Measurements from ENCODE around the gene DNAJB11. TPM values are rescaled to one million over a fixed set of nuclear protein-coding genes. Genes with fewer than 3 reads are reported as not detected.

Gene DNAJB11
- total RNA-seq, 1 experiment from 2014 or later, result 54.3 TPM

DNA sequence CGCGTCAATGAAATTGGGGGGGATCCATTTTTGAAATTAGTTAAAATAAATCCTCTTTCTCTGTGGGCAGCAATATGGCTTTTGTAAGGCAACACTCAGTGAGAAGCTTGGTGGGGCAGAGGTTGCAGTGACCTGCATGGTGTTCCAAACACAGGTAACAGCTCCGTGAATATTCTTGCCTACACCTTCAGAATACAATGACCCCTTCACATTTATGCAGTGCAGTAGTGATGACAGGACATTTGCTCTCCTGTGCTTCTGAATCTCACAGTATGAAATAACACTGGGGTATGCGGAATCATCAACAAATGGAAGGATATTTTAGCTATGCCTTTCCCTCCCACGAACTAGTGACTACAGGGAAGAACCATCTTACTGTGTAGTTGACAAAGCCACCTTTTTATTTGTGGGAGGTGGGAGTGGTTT is 49.3 kb downstream of the DNAJB11 start:
- BruUV-seq (replicated peaks), result no TSS peak
- no peaks in the 10 kb centered on the region for H3K36me3 ChIP-seq (ENCODE audit: control insufficient read depth in 1 of 2, insufficient read depth in 2 of 2, low read length in 2 of 2)
- RAD21 ChIA-PET (ENCODE audit: low non-redundant PET in 1 of 2, low total read pairs in 2 of 2, uncharacterized antibody in 2 of 2, unreplicated experiment in 2 of 2), result no interaction called here
- TF ChIP-seq EGR1 (IDR thresholded peaks at IDR 0.05; ENCODE audit: low read depth) (no peak), EZH2phosphoT487 (IDR thresholded peaks at IDR 0.05; ENCODE audit: borderline replicate concordance) (no peak), FOSL1 (IDR thresholded peaks at IDR 0.05; ENCODE audit: low read depth) (no peak), CEBPB (IDR thresholded peaks at IDR 0.05; ENCODE audit: low read depth) (no peak), SP1 (IDR thresholded peaks at IDR 0.05; ENCODE audit: low read depth) (no peak), ZFX (IDR thresholded peaks at IDR 0.05) (no peak), SRF (IDR thresholded peaks at IDR 0.05; ENCODE audit: low read depth) (no peak), ZNF274 (IDR thresholded peaks at IDR 0.05; ENCODE audit: low read depth, low read length) (no peak), ELF1 (IDR thresholded peaks at IDR 0.05; ENCODE audit: borderline replicate concordance, low read depth) (no peak), SIN3A (IDR thresholded peaks at IDR 0.05; ENCODE audit: low read depth) (no peak), CBX3 (IDR thresholded peaks at IDR 0.05; ENCODE audit: low read depth) (no peak)
- TF ChIP-seq, protein P1, sequence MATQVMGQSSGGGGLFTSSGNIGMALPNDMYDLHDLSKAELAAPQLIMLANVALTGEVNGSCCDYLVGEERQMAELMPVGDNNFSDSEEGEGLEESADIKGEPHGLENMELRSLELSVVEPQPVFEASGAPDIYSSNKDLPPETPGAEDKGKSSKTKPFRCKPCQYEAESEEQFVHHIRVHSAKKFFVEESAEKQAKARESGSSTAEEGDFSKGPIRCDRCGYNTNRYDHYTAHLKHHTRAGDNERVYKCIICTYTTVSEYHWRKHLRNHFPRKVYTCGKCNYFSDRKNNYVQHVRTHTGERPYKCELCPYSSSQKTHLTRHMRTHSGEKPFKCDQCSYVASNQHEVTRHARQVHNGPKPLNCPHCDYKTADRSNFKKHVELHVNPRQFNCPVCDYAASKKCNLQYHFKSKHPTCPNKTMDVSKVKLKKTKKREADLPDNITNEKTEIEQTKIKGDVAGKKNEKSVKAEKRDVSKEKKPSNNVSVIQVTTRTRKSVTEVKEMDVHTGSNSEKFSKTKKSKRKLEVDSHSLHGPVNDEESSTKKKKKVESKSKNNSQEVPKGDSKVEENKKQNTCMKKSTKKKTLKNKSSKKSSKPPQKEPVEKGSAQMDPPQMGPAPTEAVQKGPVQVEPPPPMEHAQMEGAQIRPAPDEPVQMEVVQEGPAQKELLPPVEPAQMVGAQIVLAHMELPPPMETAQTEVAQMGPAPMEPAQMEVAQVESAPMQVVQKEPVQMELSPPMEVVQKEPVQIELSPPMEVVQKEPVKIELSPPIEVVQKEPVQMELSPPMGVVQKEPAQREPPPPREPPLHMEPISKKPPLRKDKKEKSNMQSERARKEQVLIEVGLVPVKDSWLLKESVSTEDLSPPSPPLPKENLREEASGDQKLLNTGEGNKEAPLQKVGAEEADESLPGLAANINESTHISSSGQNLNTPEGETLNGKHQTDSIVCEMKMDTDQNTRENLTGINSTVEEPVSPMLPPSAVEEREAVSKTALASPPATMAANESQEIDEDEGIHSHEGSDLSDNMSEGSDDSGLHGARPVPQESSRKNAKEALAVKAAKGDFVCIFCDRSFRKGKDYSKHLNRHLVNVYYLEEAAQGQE (IDR thresholded peaks at IDR 0.05; ENCODE audit: low read depth), result no peak
- TF ChIP-seq, protein P2, sequence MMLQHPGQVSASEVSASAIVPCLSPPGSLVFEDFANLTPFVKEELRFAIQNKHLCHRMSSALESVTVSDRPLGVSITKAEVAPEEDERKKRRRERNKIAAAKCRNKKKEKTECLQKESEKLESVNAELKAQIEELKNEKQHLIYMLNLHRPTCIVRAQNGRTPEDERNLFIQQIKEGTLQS (IDR thresholded peaks at IDR 0.05), result no peak
- TF ChIP-seq, protein P3, sequence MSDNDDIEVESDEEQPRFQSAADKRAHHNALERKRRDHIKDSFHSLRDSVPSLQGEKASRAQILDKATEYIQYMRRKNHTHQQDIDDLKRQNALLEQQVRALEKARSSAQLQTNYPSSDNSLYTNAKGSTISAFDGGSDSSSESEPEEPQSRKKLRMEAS (IDR thresholded peaks at IDR 0.05), result no peak
- CTCF ChIA-PET, result no interaction called here
- no peak overlapping the region for H3K9ac ChIP-seq (ENCODE audit: low read length)
- no peak overlapping the region for H3K4me3 ChIP-seq (replicated peaks in 1 of 2; ENCODE audit: low read depth in 1 of 2, low read length in 2 of 2)
- intact Hi-C loops (cut with micrococcal nuclease), result loop anchor here (5.0 kb wide), 1 partner anchor 362 kb away; no protein-coding TSS in a partner anchor
- ATAC-seq (no peak), DNase-seq (ENCODE audit: low read depth, low spot score) (no peak)
- H3K9me3 ChIP-seq (ENCODE audit: control insufficient read depth in 1 of 2, insufficient read depth in 1 of 2, low read depth in 1 of 2, low read length in 2 of 2), result no peaks in the 10 kb centered on the region
- no peaks in the 10 kb centered on the region for H3K9me2 ChIP-seq (ENCODE audit: insufficient read depth)
- H3K27ac ChIP-seq (ENCODE audit: low read depth, low read length), result no peak overlapping the region
- no peak overlapping the region for H2AFZ ChIP-seq (ENCODE audit: low read depth, low read length, poor library complexity, severe bottlenecking)
- H3K27me3 ChIP-seq (ENCODE audit: insufficient read depth, low read length), result no peaks in the 10 kb centered on the region
- POLR2A ChIA-PET, result no interaction called here
- peaks cover 2 to 15% of the 10 kb centered on the region in 2 experiments; a peak in 2 of 4 replicates for H3K4me1 ChIP-seq (ENCODE audit: control insufficient read depth in 1 of 2, insufficient read depth in 2 of 2, low read length in 2 of 2)
- H3K4me2 ChIP-seq (ENCODE audit: low read length), result no peak overlapping the region
- no peaks in the 10 kb centered on the region for H4K20me1 ChIP-seq (ENCODE audit: insufficient read depth)
- H3K79me2 ChIP-seq (ENCODE audit: insufficient read depth, low read length), result no peaks in the 10 kb centered on the region

Data from HCT116 (cell line).